Rectal smooth muscle tissue (tissue), 1 donor: Measurements from ENCODE around the gene SYTL3.

ENCODE experiments used
- H3K27ac ChIP-seq: one replicate; pipeline ENCODE4 v1.7.0; 2013; ENCODE audit warnings: low read depth, low read length, inconsistent platforms
- H3K27me3 ChIP-seq: one replicate; pipeline ENCODE4 v1.7.0; 2013; ENCODE audit warnings: low read length; ENCODE audit not compliant: control insufficient read depth, insufficient read depth
- H3K36me3 ChIP-seq: one replicate; pipeline ENCODE4 v1.7.0; 2013; ENCODE audit warnings: low read length; ENCODE audit not compliant: control insufficient read depth, insufficient read depth
- H3K4me1 ChIP-seq: one replicate; pipeline ENCODE4 v1.7.0; 2013; ENCODE audit warnings: low read length; ENCODE audit not compliant: control insufficient read depth, insufficient read depth
- H3K4me3 ChIP-seq: one replicate; pipeline ENCODE4 v1.7.0; 2013; ENCODE audit warnings: low read length
- H3K9ac ChIP-seq: one replicate; pipeline ENCODE4 v1.7.0; 2013; ENCODE audit warnings: low read length

Gene SYTL3

DNA sequence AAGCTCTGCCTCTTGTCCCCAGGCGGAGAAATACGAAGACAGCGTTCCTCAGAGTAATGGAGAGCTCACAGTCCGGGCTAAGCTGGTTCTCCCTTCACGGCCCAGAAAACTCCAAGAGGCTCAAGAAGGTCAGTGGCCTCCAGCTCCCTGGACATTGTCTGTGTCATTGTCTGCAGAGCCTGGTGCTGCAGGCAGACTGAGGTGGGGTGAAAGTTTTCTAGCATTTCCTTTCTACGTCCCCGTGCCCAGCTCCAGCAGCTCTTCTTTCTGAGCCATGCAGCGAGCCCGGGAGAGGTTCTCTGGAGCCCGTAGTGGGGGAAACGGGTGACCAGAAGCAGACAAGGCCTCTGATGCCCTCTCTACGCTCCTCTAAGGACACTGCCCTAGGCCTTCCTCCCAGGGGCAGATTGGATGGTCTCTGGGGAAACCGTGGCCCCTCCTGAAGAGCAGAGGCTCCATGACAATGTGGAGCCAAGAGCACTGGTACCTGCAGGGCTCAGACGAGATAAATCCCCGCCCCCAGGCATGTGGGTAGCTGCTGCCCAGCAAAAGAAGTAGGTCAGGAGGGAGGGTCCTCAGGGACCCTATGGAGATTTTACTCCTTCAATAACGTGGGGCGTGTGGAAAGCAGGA lies 110.9 kb downstream of the SYTL3 start:
- no peak overlapping the region for H3K4me3 ChIP-seq

GRCh38 chr6:158761746-158762145 lies 111.9 kb downstream of the SYTL3 start:
- H3K4me3 ChIP-seq, result no peak overlapping the region
- H3K9ac ChIP-seq, result no peak overlapping the region
- peaks cover 15% of the 10 kb centered on the region for H3K36me3 ChIP-seq
- no peaks in the 10 kb centered on the region for H3K4me1 ChIP-seq
- no peaks in the 10 kb centered on the region for H3K27me3 ChIP-seq
- no peak overlapping the region for H3K27ac ChIP-seq

More for the DNA sequence above, 110.9 kb downstream of the SYTL3 start:
- peaks cover 10% of the 10 kb centered on the region for H3K36me3 ChIP-seq
- no peak overlapping the region for H3K9ac ChIP-seq
- H3K4me1 ChIP-seq, result no peaks in the 10 kb centered on the region
- no peaks in the 10 kb centered on the region for H3K27me3 ChIP-seq
- H3K27ac ChIP-seq, result no peak overlapping the region

DNA sequence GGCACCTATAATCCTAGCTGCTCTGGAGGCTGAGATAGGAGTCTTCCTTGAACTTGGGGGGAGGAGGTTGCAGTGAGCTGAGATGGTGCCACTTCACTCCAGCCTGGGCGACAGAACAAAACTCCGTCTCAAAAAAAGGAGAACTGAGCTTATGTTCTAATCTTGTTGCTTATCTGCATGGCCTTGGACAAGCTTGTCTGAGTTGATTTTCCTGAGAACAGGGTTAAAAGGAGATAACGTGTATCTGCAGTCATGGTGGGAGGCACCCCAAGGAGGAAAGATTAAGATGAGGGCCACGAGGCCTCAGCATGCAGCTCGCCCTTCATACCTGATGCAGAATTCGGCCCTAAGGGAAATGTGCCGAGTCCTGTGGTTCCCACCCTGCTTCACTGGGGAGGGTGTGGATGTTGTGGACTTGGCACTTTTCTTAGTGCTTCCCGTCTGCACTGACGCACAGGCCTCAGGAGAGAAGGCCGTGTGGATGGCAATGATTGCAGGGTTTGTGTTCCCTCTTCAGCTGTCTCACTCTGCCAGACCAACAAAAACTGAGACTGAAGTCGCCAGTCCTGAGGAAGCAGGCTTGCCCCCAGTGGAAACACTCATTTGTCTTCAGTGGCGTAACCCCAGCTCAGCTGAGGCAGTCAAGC lies 113.1 kb downstream of the SYTL3 start:
- Histone ChIP-seq H3K36me3 (peaks cover 22% of the 10 kb centered on the region), H3K4me1 (no peaks in the 10 kb centered on the region), H3K27me3 (no peaks in the 10 kb centered on the region), H3K9ac (no peak overlapping the region), H3K27ac (no peak overlapping the region), H3K4me3 (no peak overlapping the region)

- Histone ChIP-seq H3K4me3 (no peak overlapping the region), H3K27me3 (no peaks in the 10 kb centered on the region), H3K27ac (no peak overlapping the region), H3K36me3 (peaks cover 28% of the 10 kb centered on the region), H3K9ac (no peak overlapping the region), H3K4me1 (no peaks in the 10 kb centered on the region)
Observed at GRCh38 chr6:158763434-158764182, 113.8 kb downstream of the SYTL3 start.

GRCh38 chr6:158764183-158764849 lies 114.5 kb downstream of the SYTL3 start:
- H3K9ac ChIP-seq, result no peak overlapping the region
- no peaks in the 10 kb centered on the region for H3K27me3 ChIP-seq
- peaks cover 34% of the 10 kb centered on the region for H3K36me3 ChIP-seq
- no peak overlapping the region for H3K27ac ChIP-seq
- H3K4me1 ChIP-seq, result no peaks in the 10 kb centered on the region
- no peak overlapping the region for H3K4me3 ChIP-seq

DNA sequence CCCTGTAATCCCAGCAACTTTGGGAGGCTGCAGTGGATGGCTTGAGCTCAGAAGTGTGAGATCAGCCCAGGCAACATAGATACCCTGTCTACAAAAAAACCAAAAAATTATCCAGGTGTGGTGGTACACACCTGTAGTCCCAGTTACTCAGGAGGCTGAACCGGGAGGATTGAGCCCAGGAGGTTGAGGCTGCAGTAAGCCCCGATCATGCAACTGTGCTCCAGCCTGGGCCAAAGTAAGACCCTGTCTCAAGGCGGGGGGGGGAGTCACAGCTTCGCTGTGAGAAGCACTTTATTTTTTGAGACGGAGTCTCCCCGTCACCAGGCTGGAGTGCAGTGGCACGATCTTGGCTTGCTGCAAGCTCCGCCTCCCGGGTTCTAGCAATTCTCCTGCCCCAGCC lies 115.1 kb downstream of the SYTL3 start:
- no peak overlapping the region for H3K4me3 ChIP-seq
- H3K27ac ChIP-seq, result no peak overlapping the region
- no peaks in the 10 kb centered on the region for H3K4me1 ChIP-seq
- no peaks in the 10 kb centered on the region for H3K27me3 ChIP-seq
- peaks cover 40% of the 10 kb centered on the region for H3K36me3 ChIP-seq
- H3K9ac ChIP-seq, result no peak overlapping the region

- Histone ChIP-seq H3K4me3 (no peak overlapping the region), H3K27ac (no peak overlapping the region), H3K9ac (no peak overlapping the region), H3K4me1 (no peaks in the 10 kb centered on the region), H3K36me3 (peaks cover 47% of the 10 kb centered on the region), H3K27me3 (no peaks in the 10 kb centered on the region)
Observed at GRCh38 chr6:158765499-158766068, 115.7 kb downstream of the SYTL3 start.

DNA sequence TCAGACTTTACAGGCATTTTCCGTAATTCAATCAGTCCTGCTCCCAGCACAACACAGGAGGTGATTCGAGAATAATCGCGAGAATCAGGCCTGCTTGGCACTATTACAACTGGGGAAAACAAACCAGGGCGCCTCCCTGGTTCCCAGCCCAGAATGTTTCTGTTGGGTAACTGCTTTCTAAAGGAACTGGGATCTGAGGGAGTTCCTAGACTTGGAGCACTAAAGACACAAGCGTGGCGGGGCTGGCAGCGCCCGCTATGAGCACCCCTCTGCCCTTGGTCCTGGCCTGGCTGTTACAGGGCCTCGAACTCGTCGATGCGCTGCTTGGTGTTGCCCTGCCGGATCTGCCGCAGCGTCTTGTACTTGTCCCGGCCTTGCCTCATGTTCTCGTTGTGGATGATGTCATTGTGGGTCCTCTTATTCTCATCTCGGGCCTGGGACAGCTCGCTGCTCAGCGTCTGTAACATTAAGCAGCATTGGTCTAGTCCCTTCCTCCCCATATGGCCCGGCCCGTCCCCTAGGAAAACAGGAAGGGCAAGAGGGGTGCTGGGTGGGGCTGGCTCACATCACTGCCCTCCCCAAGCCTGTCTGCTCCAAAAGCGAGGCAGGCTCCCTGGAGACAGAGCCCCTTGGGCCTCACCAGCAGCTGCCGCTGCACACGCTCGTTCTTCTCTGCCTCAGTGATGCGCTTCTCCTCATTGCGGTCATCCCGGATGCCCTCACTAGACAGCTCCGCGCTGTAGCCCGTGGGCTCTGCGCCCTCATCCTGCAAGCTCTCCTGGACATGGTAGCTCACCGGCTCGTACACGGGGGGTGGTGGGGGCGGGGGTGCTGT lies 117.0 kb downstream of the SYTL3 start:
- Histone ChIP-seq H3K36me3 (peaks cover 58% of the 10 kb centered on the region), H3K27me3 (no peaks in the 10 kb centered on the region), H3K27ac (no peak overlapping the region), H3K4me1 (no peaks in the 10 kb centered on the region), H3K4me3 (no peak overlapping the region), H3K9ac (no peak overlapping the region)

DNA sequence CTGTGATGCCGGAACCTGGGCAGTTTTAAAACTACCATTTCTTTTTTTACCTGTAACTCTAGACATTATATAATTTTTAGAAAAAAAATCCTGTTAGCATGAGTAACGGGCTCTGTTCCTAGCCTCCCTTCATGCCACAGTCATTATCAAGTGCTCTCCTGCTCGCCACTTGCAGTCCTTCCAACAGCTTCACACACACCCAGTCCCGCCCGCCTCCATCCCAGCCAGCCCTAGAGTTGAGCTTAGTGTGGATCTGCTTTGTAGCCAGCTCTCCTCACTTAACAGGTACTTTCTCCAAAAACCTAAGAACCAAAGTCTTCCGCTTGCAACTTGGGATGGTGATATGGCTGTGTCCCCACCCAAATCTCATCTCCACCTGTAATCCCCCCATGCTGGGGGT lies 117.9 kb downstream of the SYTL3 start:
- H3K4me1 ChIP-seq, result no peaks in the 10 kb centered on the region
- no peaks in the 10 kb centered on the region for H3K27me3 ChIP-seq
- H3K4me3 ChIP-seq, result no peak overlapping the region
- H3K9ac ChIP-seq, result no peak overlapping the region
- no peak overlapping the region for H3K27ac ChIP-seq
- peaks cover 64% of the 10 kb centered on the region for H3K36me3 ChIP-seq

- H3K27ac ChIP-seq, result no peak overlapping the region
- H3K27me3 ChIP-seq, result no peaks in the 10 kb centered on the region
- no peak overlapping the region for H3K9ac ChIP-seq
- H3K4me1 ChIP-seq, result no peaks in the 10 kb centered on the region
- no peak overlapping the region for H3K4me3 ChIP-seq
- peaks cover 64% of the 10 kb centered on the region for H3K36me3 ChIP-seq
Observed at GRCh38 chr6:158768436-158768835, 118.6 kb downstream of the SYTL3 start.

DNA sequence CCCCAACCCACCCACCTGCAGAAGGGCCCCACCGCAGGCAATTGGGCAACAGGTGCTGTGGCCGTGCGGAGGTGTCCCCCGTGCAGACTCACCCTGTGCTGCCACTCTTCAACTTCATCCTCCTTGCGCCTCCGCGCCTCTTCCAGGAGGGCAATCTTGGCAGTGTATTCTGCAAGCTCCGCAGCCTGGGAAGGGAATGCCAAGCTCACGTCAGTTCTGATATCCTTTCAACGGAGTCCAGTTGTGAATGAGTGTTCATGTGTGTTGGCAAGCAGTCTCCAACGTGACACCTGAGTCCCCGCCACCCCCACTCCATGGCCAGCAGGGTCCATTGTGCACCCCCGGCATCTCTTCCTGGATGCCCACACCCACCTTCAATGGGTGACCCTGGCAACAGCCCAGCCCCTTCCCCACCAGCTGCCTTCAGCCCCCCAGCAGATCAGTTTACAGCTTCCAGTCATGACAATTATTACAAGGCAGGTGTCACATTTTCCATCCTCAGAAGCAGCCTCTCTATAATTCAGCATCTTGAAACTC lies 119.4 kb downstream of the SYTL3 start:
- H3K4me3 ChIP-seq, result no peak overlapping the region
- H3K27me3 ChIP-seq, result no peaks in the 10 kb centered on the region
- peaks cover 65% of the 10 kb centered on the region for H3K36me3 ChIP-seq
- H3K9ac ChIP-seq, result no peak overlapping the region
- H3K4me1 ChIP-seq, result no peaks in the 10 kb centered on the region
- no peak overlapping the region for H3K27ac ChIP-seq
